SK-N-SH (cell line): ENCODE results near the gene KIF25. TPM values are rescaled to one million over a fixed set of nuclear protein-coding genes. Genes with fewer than 3 reads are reported as not detected.

Experiments used
- CTCF ChIA-PET: fragments of 300-600, 350-600 bp; formaldehyde crosslinking; extraction: SDS; loops from one replicate; lab custom pipeline; 2021; lab: Yijun Ruan, JAX
- POLR2A ChIA-PET: fragments of 350-600 bp; sonication (Branson Sonifier 250); formaldehyde crosslinking; extraction: SDS; loops from one replicate; lab custom pipeline; 2020; ENCODE audit warnings: antibody characterized with exemption, inconsistent platforms; lab: Yijun Ruan, JAX
- DNase-seq: peaks from one replicate; pipeline ENCODE4 v3.0.0; 2012
- H2AFZ ChIP-seq: fragments of 200-600 bp; sonication (generic); 2 replicates; pipeline ENCODE4 v1.8.1; 2016; ENCODE audit warnings: antibody characterized with exemption, mild to moderate bottlenecking, low read depth
- H3F3A ChIP-seq: fragments of 200-600 bp; sonication (generic); replicated peaks from 2 replicates; pipeline ENCODE3; 2016; ENCODE audit warnings: antibody characterized with exemption, mild to moderate bottlenecking; ENCODE audit not compliant: insufficient read depth
- H3K27ac ChIP-seq, 2 experiments: fragments of 200-500 bp in 1 of 2; fragments of 200-600 bp in 1 of 2; sonication (Bioruptor generic) in 1 of 2; sonication (generic), shearing (Covaris generic) in 1 of 2; 2 replicates each; pipeline versions ENCODE4 v1.5.1 to v1.6.1; 2014 to 2016; ENCODE audit warnings: low read depth in 2 of 2, inconsistent platforms in 1 of 2, low read length in 1 of 2, mild to moderate bottlenecking in 1 of 2, mixed read lengths in 1 of 2
- H3K27me3 ChIP-seq: fragments of 200-600 bp; sonication (generic), shearing (Covaris generic); 2 replicates; pipeline ENCODE4 v1.6.1; 2016; ENCODE audit warnings: mixed run types; ENCODE audit not compliant: insufficient read depth
- H3K36me3 ChIP-seq, 2 experiments: fragments of 200-500 bp in 1 of 2; fragments of 200-600 bp in 1 of 2; sonication (Bioruptor generic) in 1 of 2; sonication (generic) in 1 of 2; replicated peaks in 1 of 2; 2 replicates each; pipeline versions ENCODE3 to v1.5.1; 2014 to 2016; ENCODE audit warnings: low read length in 1 of 2, mild to moderate bottlenecking in 1 of 2; ENCODE audit not compliant: insufficient read depth in 2 of 2, control insufficient read depth in 1 of 2
- H3K4me1 ChIP-seq, 2 experiments: fragments of 200-500 bp in 1 of 2; fragments of 200-600 bp in 1 of 2; sonication (Bioruptor generic) in 1 of 2; sonication (generic), shearing (Covaris generic) in 1 of 2; 2 replicates each; pipeline versions ENCODE4 v1.5.1 to v1.6.1; 2014 to 2016; ENCODE audit warnings: low read depth in 1 of 2, low read length in 1 of 2, mixed run types in 1 of 2; ENCODE audit not compliant: insufficient read depth in 2 of 2, control insufficient read depth in 1 of 2
- H3K4me2 ChIP-seq: fragments of 200-600 bp; sonication (generic), shearing (Covaris generic); 2 replicates; pipeline ENCODE4 v1.6.1; 2017; ENCODE audit warnings: mixed run types
- H3K4me3 ChIP-seq, 2 experiments: fragments of 200-500 bp in 1 of 2; fragments of 200-600 bp in 1 of 2; sonication (Bioruptor generic) in 1 of 2; sonication (generic), shearing (Covaris generic) in 1 of 2; 2 replicates each; pipeline versions ENCODE4 v1.5.1 to v1.8.1; 2014 to 2016; ENCODE audit warnings: low read depth in 2 of 2, inconsistent platforms in 1 of 2, low read length in 1 of 2, mild to moderate bottlenecking in 1 of 2, mixed read lengths in 1 of 2, moderate library complexity in 1 of 2
- H3K79me2 ChIP-seq: fragments of 200-600 bp; sonication (generic); 2 replicates; pipeline ENCODE4 v1.8.1; 2017; ENCODE audit warnings: mild to moderate bottlenecking; ENCODE audit not compliant: insufficient read depth
- H3K9ac ChIP-seq: fragments of 200-600 bp; sonication (generic); 2 replicates; pipeline ENCODE4 v1.6.1; 2017; ENCODE audit warnings: mixed run types
- H3K9me2 ChIP-seq: fragments of 200-600 bp; sonication (generic); 2 replicates; pipeline ENCODE4 v1.6.1; 2017; ENCODE audit warnings: mixed run types
- H3K9me3 ChIP-seq: fragments of 200-600 bp; sonication (generic); 2 replicates; pipeline ENCODE4 v1.6.1; 2017; ENCODE audit warnings: mixed run types, mild to moderate bottlenecking, moderate library complexity
- H4K20me1 ChIP-seq: fragments of 200-600 bp; sonication (generic); 2 replicates; pipeline ENCODE4 v1.6.1; 2017; ENCODE audit warnings: mild to moderate bottlenecking, mixed run types; ENCODE audit not compliant: insufficient read depth
- EP300 ChIP-seq, 2 experiments: IDR thresholded peaks; 2 replicates each; pipeline versions ENCODE4 v1.4.0 to v1.6.1; 2012; ENCODE audit warnings: borderline replicate concordance in 1 of 2, low read depth in 1 of 2, low read length in 1 of 2
- GABPA ChIP-seq: IDR thresholded peaks from 2 replicates; pipeline ENCODE4 v1.4.0; 2012; ENCODE audit warnings: low read depth, mild to moderate bottlenecking
- PBX3 ChIP-seq: IDR thresholded peaks from 2 replicates; pipeline ENCODE4; 2012
- SMC3 ChIP-seq: IDR thresholded peaks from 2 replicates; pipeline ENCODE4 v1.6.1; 2012; ENCODE audit warnings: low read depth, low read length, improper control_type of control experiment
- TAF1 ChIP-seq: IDR thresholded peaks from 2 replicates; pipeline ENCODE4 v1.6.1; 2012; ENCODE audit warnings: low read depth, mild to moderate bottlenecking, low read length, moderate library complexity, borderline replicate concordance
- TCF12 ChIP-seq: IDR thresholded peaks from 2 replicates; pipeline ENCODE4 v1.4.0; 2012
- TEAD4 ChIP-seq: IDR thresholded peaks from 2 replicates; pipeline ENCODE4 v1.4.0; 2012; ENCODE audit warnings: mild to moderate bottlenecking, borderline replicate concordance; ENCODE audit not compliant: insufficient read depth
- WGBS: methylation state at CpG from one replicate; pipeline ENCODE4 v1.1.6; 2017; ENCODE audit warnings: low lambda C conversion rate; 5-methylcytosine and 5-hydroxymethylcytosine counted together
- polyA plus RNA-seq, 3 experiments: library from polyadenylated mRNA; depleted of rRNA; stranded (reverse); fragments of >200 nt; gene quantifications; 2 replicates each; pipeline ENCODE4 v1.2.3, GENCODE V29; 2012

Gene KIF25
- polyA plus RNA-seq, 1 of the 3 experiments (the other 2 are of a cell fraction): not detected

DNA sequence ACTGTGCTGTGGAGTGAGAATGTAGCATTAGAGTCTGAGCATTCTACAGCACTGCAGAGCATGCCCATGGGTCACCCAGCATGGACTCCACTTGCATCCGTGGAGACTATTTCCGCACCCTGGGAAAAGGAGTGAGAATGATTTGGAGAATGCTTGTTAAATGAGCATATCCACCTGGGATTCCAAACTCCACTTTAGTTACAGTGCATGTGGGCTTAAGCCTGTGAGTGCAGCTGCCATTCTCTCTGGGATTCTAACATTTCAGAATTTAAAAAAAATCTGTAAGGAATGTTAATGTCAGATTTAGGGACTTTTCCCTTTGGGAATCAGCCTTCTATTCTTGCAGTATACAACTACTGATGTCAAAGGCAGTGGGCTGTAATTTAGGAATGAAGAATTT is 33.4 kb downstream of the KIF25 start (continued):
- TF ChIP-seq PBX3 (no peak), GABPA (no peak), TAF1 (no peak), TEAD4 (no peak)

DNA sequence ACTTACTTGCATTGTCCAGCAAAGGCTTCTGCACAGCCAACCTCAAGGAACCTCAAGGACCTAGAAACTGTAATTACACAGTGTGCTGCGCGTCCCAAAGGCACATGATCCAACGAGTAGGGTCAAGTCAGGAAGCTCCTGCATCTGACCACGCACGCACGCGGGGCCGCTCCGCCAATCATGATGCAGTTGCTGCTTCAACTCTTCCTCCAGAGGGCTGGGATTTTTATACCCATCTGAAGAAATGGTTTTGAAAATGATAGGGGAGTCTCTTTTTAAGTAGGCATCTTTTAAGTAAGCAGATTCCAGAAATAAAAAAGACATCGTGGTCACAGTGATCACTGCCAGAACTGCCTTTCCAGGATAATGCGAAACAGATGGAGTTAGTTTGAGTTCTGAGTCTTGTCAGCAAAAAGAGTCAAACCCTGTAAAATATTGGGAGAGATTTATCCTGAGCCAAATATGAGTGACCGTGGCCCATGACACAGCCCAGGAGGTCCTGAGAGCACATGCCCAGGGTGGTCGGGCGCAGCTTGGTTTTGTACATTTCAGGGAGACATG is 34.0 kb downstream of the KIF25 start:
- 78% methylated on average over 14 of the region's 14 CpGs for WGBS
- H3K9ac ChIP-seq: no peak overlapping the region
- TF ChIP-seq SMC3 (no peak), EP300 (IDR thresholded peaks at IDR 0.05; ENCODE audit: borderline replicate concordance in 1 of 2, low read depth in 1 of 2, low read length in 1 of 2) (no peak), TCF12 (0 out of 2 replicates have a peak, but pooled peaks have one; percentile 6)

DNA sequence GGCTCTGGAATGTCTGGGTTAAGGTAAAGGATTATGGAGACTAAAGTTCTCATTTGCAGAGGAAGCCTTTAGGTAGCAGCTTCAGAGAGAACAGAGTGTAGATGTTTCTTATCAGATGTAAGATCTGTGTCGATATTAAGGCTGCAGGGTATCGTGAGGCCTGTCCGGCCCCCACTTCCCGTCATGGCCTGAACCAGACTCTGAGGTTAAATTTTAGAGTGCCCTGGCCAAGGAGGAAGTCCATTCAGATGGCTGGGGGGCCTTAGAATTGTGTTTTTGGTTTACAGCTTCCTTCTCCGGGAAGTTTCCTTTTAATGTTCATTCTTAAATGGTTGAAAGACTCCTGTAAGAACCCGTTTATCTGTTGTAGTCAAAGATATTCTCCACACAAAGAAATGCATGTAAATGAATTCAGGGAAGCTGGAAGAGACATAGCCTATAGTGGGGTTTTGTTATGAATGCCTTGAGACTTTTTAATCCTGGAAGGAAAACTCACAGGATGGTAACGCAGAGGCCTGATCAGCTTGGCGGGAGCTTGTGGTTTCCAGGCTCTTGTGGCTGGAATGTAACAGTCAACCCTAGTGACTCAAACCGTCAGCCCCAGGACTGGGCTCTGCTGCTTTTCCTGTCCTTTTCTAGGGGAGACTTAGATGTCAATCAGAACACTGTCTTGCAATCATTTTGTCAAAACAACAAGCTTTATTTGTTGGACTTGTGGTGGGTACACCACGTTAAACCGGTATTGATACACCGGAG is 34.7 kb downstream of the KIF25 start:
- Histone ChIP-seq H4K20me1 (no peaks in the 10 kb centered on the region), H3K9me2 (no peaks in the 10 kb centered on the region), H3K4me2 (no peak overlapping the region), H3K4me1 (peaks cover 6 to 29% of the 10 kb centered on the region in 2 experiments; a peak in 2 of 4 replicates), H2AFZ (no peak overlapping the region), H3K27me3 (no peaks in the 10 kb centered on the region), H3F3A (no peaks in the 10 kb centered on the region), H3K9ac (no peak overlapping the region), H3K9me3 (no peaks in the 10 kb centered on the region), H3K79me2 (no peaks in the 10 kb centered on the region), H3K27ac (peak overlapping the region in 1 of 2 experiments; percentile 58; a peak in 2 of 4 replicates), H3K36me3 (no peaks in the 10 kb centered on the region), H3K4me3 (no peak overlapping the region)
- WGBS: 55% methylated on average over 9 of the region's 12 CpGs
- no peak for DNase-seq
- CTCF ChIA-PET: interaction anchor here (0.6 to 1.2 kb wide), 3 partner anchors 12 to 89 kb away, joined by 3 to 4 read pairs (median 3); no protein-coding TSS in a partner anchor
- POLR2A ChIA-PET: no interaction called here
- TF ChIP-seq PBX3: no peak

More for the DNA sequence above, 34.0 kb downstream of the KIF25 start:
- H3F3A ChIP-seq: no peaks in the 10 kb centered on the region
- H2AFZ ChIP-seq: no peak overlapping the region
- H3K4me3 ChIP-seq: no peak overlapping the region
- peak overlapping the region in 1 of 2 experiments; percentile 58; a peak in 2 of 4 replicates for H3K27ac ChIP-seq
- H3K36me3 ChIP-seq: no peaks in the 10 kb centered on the region
- no peaks in the 10 kb centered on the region for H3K9me3 ChIP-seq
- H3K27me3 ChIP-seq: no peaks in the 10 kb centered on the region
- DNase-seq: no peak
- H3K4me2 ChIP-seq: no peak overlapping the region
- POLR2A ChIA-PET: no interaction called here
- peaks cover 6 to 29% of the 10 kb centered on the region in 2 experiments; a peak in 2 of 4 replicates for H3K4me1 ChIP-seq
- no peaks in the 10 kb centered on the region for H3K79me2 ChIP-seq
- no peaks in the 10 kb centered on the region for H3K9me2 ChIP-seq
- H4K20me1 ChIP-seq: no peaks in the 10 kb centered on the region
- CTCF ChIA-PET: no interaction called here
